Ovary (tissue), 9 donors: ENCODE results near the gene PKNOX1. TPM values are rescaled to one million over a fixed set of nuclear protein-coding genes. Genes with fewer than 3 reads are reported as not detected.
"Not testable (repeated sequence)": the region's sequence is repeated elsewhere in the genome, so short reads cannot be mapped to it uniquely, and the experiment has no call there.

Experiments used
- DNase-seq, 5 donors: peaks; one replicate each; pipeline ENCODE4 v3.0.0-alpha.2; 2019 to 2020
- H3K27ac ChIP-seq, 2 donors: fragments of 200-600 bp; one replicate each; pipeline versions ENCODE4 v1.5.1 to v1.8.0; 2019 to 2022
- H3K27me3 ChIP-seq: fragments of 200-600 bp; one replicate; pipeline ENCODE4 v1.8.0; 2022
- H3K36me3 ChIP-seq: fragments of 200-600 bp; sonication (generic); one replicate; pipeline ENCODE4 v1.5.1; 2019
- H3K4me1 ChIP-seq: one replicate; pipeline ENCODE4 v1.8.1; 2013; ENCODE audit warnings: mild to moderate bottlenecking, moderate library complexity; ENCODE audit not compliant: insufficient read depth
- H3K4me3 ChIP-seq: fragments of 200-600 bp; sonication (generic); one replicate; pipeline ENCODE4 v1.5.1; 2017
- H3K9me3 ChIP-seq, 2 donors: fragments of 200-600 bp in 1 of 2; sonication (generic) in 1 of 2; one replicate each; pipeline versions ENCODE4 v1.5.1 to v1.8.1; 2013 to 2019; ENCODE audit warnings: mild to moderate bottlenecking in 1 of 2, moderate library complexity in 1 of 2
- CTCF ChIP-seq, 3 donors: fragments of 450-650 bp in 2 of 3; fragments of 200-600 bp in 1 of 3; IDR thresholded peaks; one replicate each; pipeline versions ENCODE4 v1.5.1 to v1.8.0; 2016 to 2022; ENCODE audit warnings: antibody characterized with exemption in 3 of 3, mild to moderate bottlenecking in 1 of 3
- EP300 ChIP-seq: sonication (generic); formaldehyde crosslinking; IDR thresholded peaks from one replicate; pipeline ENCODE4 v1.6.1; 2017; ENCODE audit warnings: antibody characterized with exemption
- POLR2A ChIP-seq: fragments of 450-650 bp; IDR thresholded peaks from one replicate; pipeline ENCODE4 v1.6.1; 2017; ENCODE audit warnings: antibody characterized with exemption, mild to moderate bottlenecking, moderate library complexity
- WGBS, 3 donors: extraction: QIAGEN DNeasy Blood & Tissue Kit in 1 of 3; methylation state at CpG; one replicate each; pipeline versions ENCODE4 v1.1.5 to v1.1.7; 2013 to 2017; 5-methylcytosine and 5-hydroxymethylcytosine counted together
- intact Hi-C, 4 donors: fragments of 100-400 bp; cut with DNase I; formaldehyde crosslinking; loops; one replicate each; pipeline versions ENCODE4 v1.11.0 to v1.15.1; 2022 to 2023
- polyA plus RNA-seq, 2 donors: library from polyadenylated mRNA; stranded (reverse); fragments of 200-250 nt in 1 of 2; fragments of 350-450 nt in 1 of 2; fragmentation: Illumina TruSeq in 1 of 2; extraction: RNeasy Lipid Tissue Mini Kit (QIAGEN cat#74804) in 1 of 2; gene quantifications; one replicate each; pipeline ENCODE4 v1.2.3, GENCODE V29; 2013 to 2014
- total RNA-seq, 7 donors: library from RNA; depleted of rRNA in 2 of 7; stranded (reverse); fragments of >200 nt in 2 of 7; fragmentation: NEBNext Ultra II Directional in 3 of 7; extraction: Animal tissue kit (Norgen Biotek cat#: 25700) in 3 of 7; gene quantifications; one replicate each; pipeline versions ENCODE4 v1.1.0 to v1.2.4, GENCODE V29; 2016 to 2023
- donor health status: DM: no; HTN: no; CAD: no; lungs with moderate emphysema.
- donor health status: DM: no; HTN: no; CAD: no.
- donor health status: Bipolar disorder and iron deficiency.
- donor health status: DM: yes; HTN: yes; CAD: no.
- donor health status: DM: no; HTN: no; CAD: no.
- donor health status: DM: yes; HTN: yes; CAD: no.

The PKNOX1 gene
- total and polyA plus RNA-seq, 9 donors, result 7.0 to 50.9 (median 25.4) TPM

DNA sequence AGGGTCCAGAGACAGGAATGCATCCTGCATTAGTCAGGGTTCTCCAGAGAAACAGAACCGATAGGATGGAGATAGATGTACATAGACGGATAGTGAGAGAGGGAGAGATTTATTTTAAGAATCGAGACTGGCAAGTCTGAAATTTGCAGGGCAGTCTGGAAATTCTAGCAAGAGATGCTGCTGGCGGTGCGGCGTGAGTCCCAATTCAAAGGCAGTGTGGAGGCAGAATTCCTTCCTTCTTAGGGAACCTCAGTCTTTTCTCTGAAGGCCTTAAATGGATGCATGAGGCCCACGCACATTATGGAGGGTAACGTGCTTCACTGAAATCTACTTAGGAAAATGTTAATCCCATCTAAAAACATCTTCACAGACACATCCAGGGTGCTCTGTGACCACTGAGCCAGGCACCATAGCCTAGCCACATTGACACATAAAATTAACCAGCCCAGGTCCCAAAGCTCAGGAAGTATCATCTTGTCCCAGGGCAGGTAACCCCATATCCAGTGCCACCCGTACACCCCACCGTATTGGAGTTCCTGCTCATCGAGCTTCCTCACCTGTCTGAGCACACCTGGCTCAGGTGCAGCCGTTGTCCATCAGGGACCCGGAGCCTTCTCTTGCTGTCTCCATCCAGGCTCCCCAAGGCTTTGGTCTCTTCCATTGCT, 9.7 kb upstream of the PKNOX1 start:
- Histone ChIP-seq H3K27me3 (no peaks in the 10 kb centered on the region), H3K27ac (no peak overlapping the region), H3K9me3 (no peaks in the 10 kb centered on the region), H3K4me1 (no peaks in the 10 kb centered on the region), H3K4me3 (no peak overlapping the region), H3K36me3 (no peaks in the 10 kb centered on the region)
- no peak for DNase-seq
- 91 to 95% (median 93%) methylated on average over 13 of the region's 13 CpGs for WGBS, 3 donors
- no peak for TF ChIP-seq POLR2A
- TF ChIP-seq CTCF (IDR thresholded peaks at IDR 0.05), result no peak
- TF ChIP-seq EP300, result no peak
- intact Hi-C loops, result no loop called here

DNA sequence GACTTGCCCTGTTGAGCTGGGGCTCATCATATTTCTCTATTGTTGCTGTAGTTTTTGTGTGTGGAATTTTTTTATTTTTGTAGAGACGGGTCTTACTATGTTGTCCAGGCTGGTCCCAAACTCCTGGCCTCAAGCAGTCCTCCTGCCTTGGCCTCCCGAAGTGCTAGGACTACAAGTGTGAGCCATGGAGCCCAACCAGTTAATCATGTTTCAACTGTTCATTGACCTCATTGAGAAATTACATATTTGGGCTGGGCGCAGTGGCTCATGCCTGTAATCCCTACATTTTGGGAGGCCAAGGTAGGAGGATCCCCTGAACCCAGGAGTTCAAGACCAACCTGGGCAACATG, 9.2 kb upstream of the PKNOX1 start:
- H3K36me3 ChIP-seq, result no peaks in the 10 kb centered on the region
- no peaks in the 10 kb centered on the region for H3K27me3 ChIP-seq
- TF ChIP-seq CTCF (IDR thresholded peaks at IDR 0.05) (no peak), EP300 (no peak), POLR2A (no peak)
- H3K4me1 ChIP-seq, result no peaks in the 10 kb centered on the region
- no peak overlapping the region for H3K27ac ChIP-seq
- intact Hi-C loops, result no loop called here
- no peaks in the 10 kb centered on the region for H3K9me3 ChIP-seq
- WGBS, 3 donors, result 65 to 81% (median 78%) methylated on average over 3 of the region's 3 CpGs
- no peak for DNase-seq
- H3K4me3 ChIP-seq, result no peak overlapping the region

GRCh38 chr21:42967616-42968015, 6.7 kb upstream of the PKNOX1 start:
- H3K9me3 ChIP-seq, H3K4me1 ChIP-seq, H3K27ac ChIP-seq, H3K27me3 ChIP-seq, H3K4me3 ChIP-seq, intact Hi-C loops, DNase-seq, H3K36me3 ChIP-seq: not testable (repeated sequence)
- WGBS, 3 donors, result 93 to 96% (median 96%) methylated on average over 9 of the region's 9 CpGs

DNA sequence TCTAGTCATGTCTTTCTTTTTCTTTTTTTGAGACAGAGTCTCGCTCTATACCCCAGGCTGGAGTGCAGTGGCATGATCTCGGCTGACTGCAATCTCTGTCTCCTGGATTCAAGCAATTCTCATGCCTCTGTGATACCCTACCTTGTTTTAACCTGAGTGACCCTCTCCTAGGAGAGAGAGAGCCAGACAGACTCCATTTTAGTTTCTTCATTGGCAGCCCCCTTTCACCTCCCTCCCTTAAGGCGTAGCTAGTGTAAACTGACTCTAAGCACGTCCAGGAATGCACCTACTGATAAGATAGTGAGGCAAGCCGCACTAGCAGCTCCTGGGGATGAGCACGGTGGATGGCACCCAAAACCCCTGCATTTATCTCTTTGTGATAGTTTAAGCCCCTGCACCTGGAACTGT, 5.2 kb upstream of the PKNOX1 start:
- no peak overlapping the region for H3K4me3 ChIP-seq
- H3K4me1 ChIP-seq, result no peaks in the 10 kb centered on the region
- no peaks in the 10 kb centered on the region for H3K36me3 ChIP-seq
- no peaks in the 10 kb centered on the region for H3K27me3 ChIP-seq
- intact Hi-C loops, result no loop called here
- H3K27ac ChIP-seq, result no peak overlapping the region
- TF ChIP-seq EP300 (no peak), POLR2A (no peak), CTCF (IDR thresholded peaks at IDR 0.05) (no peak)
- no peaks in the 10 kb centered on the region for H3K9me3 ChIP-seq
- no peak for DNase-seq
- WGBS, 3 donors, result 28 to 41% (median 29%) methylated on average over 6 of the region's 6 CpGs

DNA sequence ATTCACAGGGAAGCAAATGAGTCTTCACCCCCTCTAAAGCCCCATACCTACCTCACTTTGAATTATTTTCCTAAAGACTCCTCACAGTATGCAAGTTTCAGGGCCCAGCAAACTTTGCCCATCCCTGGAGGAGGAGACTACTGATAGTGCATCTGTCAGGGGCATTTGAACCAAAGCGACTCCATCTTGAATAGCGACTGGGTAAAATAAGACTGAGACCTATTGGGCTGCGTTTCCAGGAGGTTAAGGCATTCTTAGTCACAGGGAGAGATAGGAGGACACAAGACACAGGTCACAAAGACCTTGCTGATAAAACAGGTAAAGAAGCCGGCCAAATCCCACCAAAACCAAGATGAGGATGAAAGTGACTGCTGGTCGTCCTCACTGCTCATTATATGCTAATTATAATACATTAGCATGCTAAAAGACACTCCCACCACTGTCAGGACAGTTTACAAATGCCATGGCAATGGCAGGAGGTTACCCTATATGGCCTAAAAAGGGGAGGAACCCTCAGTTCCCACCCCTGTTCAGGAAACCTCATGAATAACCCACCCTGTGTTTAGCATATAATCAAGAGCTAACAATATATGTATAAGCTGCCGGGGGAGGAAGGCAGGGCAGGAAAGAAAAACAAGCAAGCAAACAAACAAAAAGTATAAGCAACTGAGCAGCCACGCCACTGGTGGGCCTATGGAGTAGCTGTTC, 3.3 kb upstream of the PKNOX1 start:
- H3K27me3 ChIP-seq, result no peaks in the 10 kb centered on the region
- H3K4me1 ChIP-seq, result no peaks in the 10 kb centered on the region
- 71 to 84% (median 76%) methylated on average over 7 of the region's 7 CpGs for WGBS, 3 donors
- intact Hi-C loops, result loop anchor here in 1 of 4 donors (5.0 to 10.0 kb wide), 2 partner anchors 76 to 756 kb away; partner anchors contain the start of gene NDUFV3
- TF ChIP-seq POLR2A (no peak), EP300 (no peak), CTCF (IDR thresholded peaks at IDR 0.05) (no peak)
- no peak overlapping the region for H3K4me3 ChIP-seq
- no peak for DNase-seq
- H3K36me3 ChIP-seq, result no peaks in the 10 kb centered on the region
- no peaks in the 10 kb centered on the region for H3K9me3 ChIP-seq
- no peak overlapping the region for H3K27ac ChIP-seq
